Astrocyte of the cerebellum (primary cell): ENCODE data around the gene PPP1R7.

Experiments
- DNase-seq: peaks from one replicate; pipeline ENCODE4 v3.0.0-alpha.2; 2011; ENCODE audit warnings: low read depth
- H3K4me3 ChIP-seq: 2 replicates; pipeline ENCODE4 v1.5.1; 2011; ENCODE audit warnings: mild to moderate bottlenecking, low read depth, low read length, moderate library complexity
- in situ Hi-C: cut with HindIII; loops from 2 replicates; pipeline ENCODE4 v1.10.0; 2017; ENCODE audit warnings: low sequenced_read_pairs
- TF ChIP-seq, protein P1 (sequence below): IDR thresholded peaks from 2 replicates; pipeline ENCODE4 v1.5.1; 2012; ENCODE audit warnings: low read length, low read depth, moderate library complexity, mild to moderate bottlenecking; ENCODE audit errors: missing control alignments

Gene PPP1R7

DNA sequence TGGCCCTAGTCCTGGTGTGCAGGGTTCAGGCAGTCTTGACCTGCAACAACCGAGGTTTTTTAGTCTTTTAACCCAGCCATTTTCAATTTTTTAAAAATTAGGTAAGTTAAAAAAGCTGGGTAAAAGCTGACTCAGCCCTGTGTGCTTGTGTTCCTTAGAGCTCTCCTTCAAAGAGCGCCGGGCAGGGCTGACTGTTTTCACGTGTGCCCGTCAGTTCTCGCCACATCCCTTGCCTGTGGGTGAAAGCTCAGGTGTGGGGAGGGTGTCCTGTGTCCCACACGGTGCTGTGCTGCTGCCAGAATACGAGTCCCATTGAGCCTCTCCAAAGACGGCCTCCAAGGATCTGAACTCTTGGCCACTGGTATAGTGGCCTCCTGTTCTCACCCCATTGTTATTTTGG, 33.0 kb downstream of the PPP1R7 start:
- in situ Hi-C loops: no loop called here
- no peak for DNase-seq
- no peak overlapping the region for H3K4me3 ChIP-seq
- TF ChIP-seq, protein P1, sequence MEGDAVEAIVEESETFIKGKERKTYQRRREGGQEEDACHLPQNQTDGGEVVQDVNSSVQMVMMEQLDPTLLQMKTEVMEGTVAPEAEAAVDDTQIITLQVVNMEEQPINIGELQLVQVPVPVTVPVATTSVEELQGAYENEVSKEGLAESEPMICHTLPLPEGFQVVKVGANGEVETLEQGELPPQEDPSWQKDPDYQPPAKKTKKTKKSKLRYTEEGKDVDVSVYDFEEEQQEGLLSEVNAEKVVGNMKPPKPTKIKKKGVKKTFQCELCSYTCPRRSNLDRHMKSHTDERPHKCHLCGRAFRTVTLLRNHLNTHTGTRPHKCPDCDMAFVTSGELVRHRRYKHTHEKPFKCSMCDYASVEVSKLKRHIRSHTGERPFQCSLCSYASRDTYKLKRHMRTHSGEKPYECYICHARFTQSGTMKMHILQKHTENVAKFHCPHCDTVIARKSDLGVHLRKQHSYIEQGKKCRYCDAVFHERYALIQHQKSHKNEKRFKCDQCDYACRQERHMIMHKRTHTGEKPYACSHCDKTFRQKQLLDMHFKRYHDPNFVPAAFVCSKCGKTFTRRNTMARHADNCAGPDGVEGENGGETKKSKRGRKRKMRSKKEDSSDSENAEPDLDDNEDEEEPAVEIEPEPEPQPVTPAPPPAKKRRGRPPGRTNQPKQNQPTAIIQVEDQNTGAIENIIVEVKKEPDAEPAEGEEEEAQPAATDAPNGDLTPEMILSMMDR: no peak

DNA sequence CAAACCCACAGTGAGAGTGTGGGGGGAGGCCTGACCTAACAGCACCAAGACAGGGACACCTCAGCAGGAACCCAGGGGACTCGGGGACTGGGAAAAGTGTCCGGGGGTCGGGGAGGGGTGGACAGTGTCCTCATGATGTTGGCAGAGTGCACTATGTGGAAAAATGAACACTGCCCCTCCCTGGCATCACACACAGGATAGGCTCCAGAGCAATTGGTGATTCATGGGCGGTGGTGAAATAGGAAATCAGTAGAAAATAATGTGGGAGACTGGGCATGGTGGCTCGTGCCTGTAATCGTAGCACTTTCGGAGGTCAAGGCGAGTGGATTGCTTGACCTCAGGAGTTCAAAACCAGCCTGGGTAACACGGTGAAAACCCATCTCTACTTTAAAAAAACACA, 34.6 kb downstream of the PPP1R7 start:
- in situ Hi-C loops: no loop called here
- TF ChIP-seq, protein P1: no peak
- H3K4me3 ChIP-seq: no peak overlapping the region
- no peak for DNase-seq

DNA sequence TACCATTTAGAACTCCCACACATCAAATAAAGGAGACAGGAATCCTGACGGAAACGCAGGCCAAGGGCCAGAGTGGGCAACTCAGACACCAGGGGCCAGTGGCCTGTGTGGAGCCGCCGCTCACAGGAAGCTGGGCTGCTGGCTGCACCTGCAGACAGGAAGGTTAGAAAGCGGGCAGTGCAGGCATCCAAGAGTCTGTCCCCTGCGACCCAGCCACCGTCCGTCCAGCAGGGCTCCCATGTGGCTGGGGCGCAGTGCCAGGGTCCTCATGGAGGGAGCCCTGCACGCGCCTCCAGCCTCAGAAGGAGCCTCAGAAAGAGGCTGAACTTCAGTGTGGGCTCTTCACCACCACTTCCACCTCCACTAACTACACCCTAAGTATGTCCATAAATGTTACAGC, 35.7 kb downstream of the PPP1R7 start:
- DNase-seq: no peak
- in situ Hi-C loops: no loop called here
- TF ChIP-seq, protein P1: no peak
- H3K4me3 ChIP-seq: no peak overlapping the region

DNA sequence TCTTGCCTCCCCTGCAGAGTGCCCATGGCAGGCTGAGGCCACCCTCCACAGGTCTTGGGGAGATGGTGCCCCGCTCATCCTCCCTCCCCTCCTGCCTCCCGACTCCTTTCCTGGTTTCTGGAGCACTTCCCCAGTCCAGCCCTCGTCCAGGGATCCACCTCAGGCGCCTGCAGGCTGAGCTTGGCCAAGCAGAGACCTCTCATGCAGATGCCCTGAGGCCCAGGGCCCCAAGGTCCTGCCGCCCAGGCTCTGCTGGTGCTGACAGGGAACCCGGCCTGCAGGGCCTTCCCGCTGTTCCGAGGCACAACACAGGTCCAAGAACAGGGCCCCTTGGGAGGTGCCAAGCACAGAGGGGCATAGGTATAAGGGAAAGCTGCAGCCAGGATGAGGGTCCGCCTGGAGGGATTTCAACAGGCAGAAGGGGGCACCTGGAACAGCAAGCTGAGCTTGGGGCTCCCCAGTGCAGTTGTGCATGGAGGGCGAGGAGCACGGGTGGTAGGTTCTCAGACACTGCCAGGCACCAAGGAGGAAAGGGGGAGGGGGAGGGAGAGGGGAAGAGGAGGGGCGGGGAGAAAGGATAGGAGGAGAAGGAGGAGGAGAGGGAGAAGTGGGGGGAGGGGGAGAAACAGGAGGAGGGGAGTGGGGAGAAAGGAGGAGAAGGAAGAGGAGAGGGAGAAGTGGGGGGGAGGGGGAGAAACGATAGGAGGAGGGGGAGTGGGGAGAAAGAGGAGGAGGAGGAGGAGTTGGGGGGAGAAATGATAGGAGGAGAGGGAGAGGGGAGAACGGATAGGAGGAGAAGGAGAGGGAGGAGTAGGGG, 37.0 kb downstream of the PPP1R7 start:
- DNase-seq: no peak
- H3K4me3 ChIP-seq: no peak overlapping the region
- in situ Hi-C loops: no loop called here
- TF ChIP-seq, protein P1: no peak

DNA sequence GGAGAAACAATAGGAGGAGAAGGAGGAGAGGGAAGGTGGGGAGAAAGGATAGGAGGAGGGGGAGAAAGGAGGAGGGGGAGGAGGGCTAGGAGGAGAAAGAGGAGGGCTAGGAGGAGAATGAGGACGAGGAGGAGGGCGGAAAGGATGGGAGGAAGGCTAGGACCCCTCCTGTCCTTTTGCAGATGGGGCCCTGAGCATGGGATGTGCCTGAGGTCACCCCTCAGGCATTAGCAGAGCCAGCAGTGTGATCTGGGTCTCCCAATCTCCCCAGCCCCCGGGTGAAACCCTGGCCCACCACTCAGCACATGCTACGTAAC, 37.6 kb downstream of the PPP1R7 start:
- DNase-seq: no peak
- in situ Hi-C loops: no loop called here
- TF ChIP-seq, protein P1: no peak
- H3K4me3 ChIP-seq: no peak overlapping the region

DNA sequence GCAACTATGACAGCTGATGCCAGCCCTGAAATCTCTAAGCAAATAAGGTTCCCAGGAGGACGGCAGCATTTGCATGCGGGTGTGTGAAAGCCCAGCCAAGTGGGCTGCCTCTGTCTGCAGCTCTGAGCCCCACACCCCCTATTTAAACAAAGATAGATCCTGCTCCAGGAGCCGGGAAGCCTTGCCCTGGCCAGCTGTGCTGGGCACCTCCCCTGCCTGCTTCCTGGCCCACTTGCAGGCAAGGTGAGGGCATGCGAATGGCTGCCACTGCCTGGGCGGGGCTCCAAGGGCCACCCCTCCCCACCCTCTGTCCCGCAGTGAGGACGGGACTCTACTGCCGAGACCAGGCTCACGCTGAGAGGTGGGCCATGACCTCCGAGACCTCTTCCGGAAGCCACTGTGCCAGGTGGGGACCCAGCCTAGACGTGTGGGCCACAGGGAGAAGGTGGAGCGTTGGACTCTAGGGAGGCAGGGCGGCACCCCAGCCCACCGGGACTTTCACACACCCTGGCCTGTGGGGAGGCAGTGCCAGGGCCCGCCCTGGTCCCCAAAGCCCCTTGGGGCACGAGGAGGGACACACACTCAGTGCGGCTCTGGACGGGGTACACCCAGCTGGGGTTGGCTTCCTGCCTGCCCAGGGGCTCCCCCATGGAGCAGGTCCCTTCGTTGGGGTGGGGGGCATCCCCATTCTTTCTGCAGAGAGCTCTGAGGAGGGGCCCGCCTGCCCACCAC, 38.3 kb downstream of the PPP1R7 start, which contains the start of gene ANO7:
Gene ANO7, plus strand, starts transcription at position 317 of the 732 bp plus-strand sequence. CDS start 1,387 bp downstream, outside the sequence.
- H3K4me3 ChIP-seq: no peak within 1 kb of the TSS
- in situ Hi-C loops: no loop called here
- no peak for DNase-seq
- TF ChIP-seq, protein P1: no peak
